Measurements from ENCODE around the gene GRK7.

GRK7 gene

GRCh38 chr3:141769221-141769894 lies 6.2 kb downstream of the GRK7 start:
- H3K4me3 ChIP-seq (ENCODE audit: low read length), result no peak overlapping the region
- no peak for DNase-seq (ENCODE audit: low read depth)
- TF ChIP-seq CTCF (conservative IDR thresholded peaks at IDR 0.05; ENCODE audit: low read depth, low read length), result no peak

- no peak for DNase-seq (ENCODE audit: low read depth)
- no peak for TF ChIP-seq CTCF (conservative IDR thresholded peaks at IDR 0.05; ENCODE audit: low read depth, low read length)
- H3K4me3 ChIP-seq (ENCODE audit: low read length), result no peak overlapping the region
Measured at GRCh38 chr3:141773676-141774075, 10.5 kb downstream of the GRK7 start.

GRCh38 chr3:141776376-141776775 lies 13.2 kb downstream of the GRK7 start:
- no peak for DNase-seq (ENCODE audit: low read depth)
- no peak for TF ChIP-seq CTCF (conservative IDR thresholded peaks at IDR 0.05; ENCODE audit: low read depth, low read length)
- H3K4me3 ChIP-seq (ENCODE audit: low read length), result no peak overlapping the region

- TF ChIP-seq CTCF (conservative IDR thresholded peaks at IDR 0.05; ENCODE audit: low read depth, low read length), result no peak
Measured at GRCh38 chr3:141776885-141777284, 13.7 kb downstream of the GRK7 start.

GRCh38 chr3:141777957-141778813 lies 15.0 kb downstream of the GRK7 start:
- TF ChIP-seq CTCF (conservative IDR thresholded peaks at IDR 0.05; ENCODE audit: low read depth, low read length), result no peak
- no peak for DNase-seq (ENCODE audit: low read depth)

More at GRCh38 chr3:141776885-141777284, 13.7 kb downstream of the GRK7 start:
- no peak overlapping the region for H3K4me3 ChIP-seq (ENCODE audit: low read length)
- no peak for DNase-seq (ENCODE audit: low read depth)

GRCh38 chr3:141779667-141780066 lies 16.5 kb downstream of the GRK7 start:
- TF ChIP-seq CTCF (conservative IDR thresholded peaks at IDR 0.05; ENCODE audit: low read depth, low read length), result no peak
- H3K4me3 ChIP-seq (ENCODE audit: low read length), result no peak overlapping the region
- DNase-seq (ENCODE audit: low read depth), result no peak

More at GRCh38 chr3:141777957-141778813, 15.0 kb downstream of the GRK7 start:
- no peak overlapping the region for H3K4me3 ChIP-seq (ENCODE audit: low read length)
